ENCODE measurements around the gene TMC3.

GRCh38 chr15:81309647-81310450 is 64.2 kb downstream of the TMC3 start:
- TF ChIP-seq GATA2 (IDR thresholded peaks at IDR 0.05; ENCODE audit: low read depth, low read length) (no peak), GATA3 (IDR thresholded peaks at IDR 0.05; ENCODE audit: low read depth, low read length) (no peak)

All from SH-SY5Y (cell line).